Measurements from ENCODE around the gene PUM2. TPM values are rescaled to one million over a fixed set of nuclear protein-coding genes. Genes with fewer than 3 reads are reported as not detected.

Gene PUM2
- total RNA-seq, 2 donors from 2014 or later = 107 to 144 TPM

DNA sequence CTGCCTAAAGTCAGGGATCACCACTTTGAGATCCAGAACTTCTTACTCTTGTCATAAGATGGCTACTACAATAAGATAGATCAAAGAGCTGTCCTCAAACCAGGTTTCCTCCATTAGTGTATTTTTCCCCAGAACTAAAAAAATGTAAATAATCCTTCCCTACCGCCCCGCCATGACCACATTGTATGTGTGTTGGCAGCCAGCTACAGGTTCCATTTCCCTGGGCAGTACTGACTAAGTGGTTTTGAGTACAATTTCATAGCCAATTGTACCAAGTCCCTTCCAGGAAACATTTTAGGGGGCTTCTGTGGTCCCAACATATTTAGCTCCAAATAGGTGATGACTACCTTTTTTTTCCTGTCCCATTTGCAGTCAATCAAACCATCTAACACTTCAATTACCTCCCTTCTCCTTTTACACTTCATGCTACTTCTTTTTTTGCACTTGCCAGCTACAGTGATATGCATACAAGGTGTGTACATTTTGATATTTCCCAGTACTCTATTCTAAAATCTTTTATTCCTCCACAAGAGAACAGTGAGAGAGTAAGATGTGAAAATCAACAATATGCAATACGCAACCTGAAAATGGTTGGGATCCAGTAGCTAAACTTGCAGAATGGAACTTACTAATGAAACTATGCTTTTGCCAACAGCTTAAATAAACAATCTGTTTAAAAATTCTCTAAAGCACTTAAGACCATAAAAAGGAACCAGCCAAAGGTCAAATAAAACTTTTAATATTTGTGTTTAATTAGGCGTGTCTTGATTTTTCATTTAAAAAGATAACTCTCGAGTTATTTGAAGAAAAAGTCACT is 3.9 kb downstream of the PUM2 start:
- ATAC-seq (no peak), DNase-seq (ENCODE audit: low spot score) (no peak)
- Mint-ChIP-seq H3K36me3 (peaks cover 8% of the 10 kb centered on the region), H3K4me3 (peak overlapping the region; percentile 81), H3K4me1 (ENCODE audit: low read depth in 2 of 2) (peaks cover 32 to 56% of the 10 kb centered on the region in 2 donors), H3K9me3 (no peaks in the 10 kb centered on the region), H3K27me3 (no peaks in the 10 kb centered on the region), H3K27ac (peak overlapping the region; percentile 21 to 38)

DNA sequence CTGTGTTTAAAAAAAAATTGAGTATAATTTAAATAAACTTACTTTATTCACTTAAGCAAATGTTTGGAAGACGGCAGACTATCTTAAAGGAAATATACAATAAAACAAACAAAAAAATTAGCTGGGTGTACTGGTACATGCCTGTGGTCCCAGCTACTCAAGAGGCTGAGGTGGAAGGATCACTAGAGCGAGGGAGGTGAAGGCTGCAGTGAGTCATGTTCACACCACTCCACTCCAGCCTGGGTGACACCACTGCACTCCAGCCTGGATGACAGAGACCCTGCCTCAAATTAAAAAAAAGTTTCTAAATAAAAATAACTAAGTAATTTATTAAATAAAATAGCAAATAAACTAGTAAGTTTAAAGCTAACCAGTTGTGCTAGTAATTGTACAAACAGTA is 7.5 kb downstream of the PUM2 start:
- Mint-ChIP-seq H3K9me3 (no peaks in the 10 kb centered on the region), H3K4me3 (no peak overlapping the region), H3K36me3 (no peaks in the 10 kb centered on the region), H3K27me3 (no peaks in the 10 kb centered on the region), H3K27ac (no peak overlapping the region), H3K4me1 (ENCODE audit: low read depth in 2 of 2) (peaks cover 41 to 54% of the 10 kb centered on the region in 2 donors)
- ATAC-seq (peak; percentile 73 to 75), DNase-seq (ENCODE audit: low spot score) (no peak)

DNA sequence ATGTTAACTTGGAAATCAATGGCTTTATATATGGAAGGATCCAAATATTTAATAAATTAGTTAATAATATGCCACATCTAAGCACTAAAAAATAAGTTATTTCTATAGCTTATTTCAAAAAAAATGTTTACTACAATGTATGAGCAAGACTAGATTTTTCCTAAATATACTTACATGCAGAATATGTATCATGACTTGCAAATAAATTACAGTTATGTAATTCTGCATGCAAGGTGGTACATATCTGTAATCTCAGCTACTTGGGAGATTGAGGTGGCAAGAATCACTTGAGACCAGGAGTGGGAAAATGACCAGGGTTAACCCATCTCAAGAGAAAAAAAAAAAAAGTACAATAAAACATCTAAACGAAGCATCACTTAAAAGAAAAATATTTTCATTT is 11.6 kb downstream of the PUM2 start:
- Mint-ChIP-seq H3K27ac (no peak overlapping the region), H3K27me3 (no peaks in the 10 kb centered on the region), H3K4me1 (ENCODE audit: low read depth in 2 of 2) (peaks cover 37 to 52% of the 10 kb centered on the region in 2 donors), H3K9me3 (no peaks in the 10 kb centered on the region), H3K4me3 (no peak overlapping the region), H3K36me3 (no peaks in the 10 kb centered on the region)
- ATAC-seq (no peak), DNase-seq (ENCODE audit: low spot score) (no peak)

DNA sequence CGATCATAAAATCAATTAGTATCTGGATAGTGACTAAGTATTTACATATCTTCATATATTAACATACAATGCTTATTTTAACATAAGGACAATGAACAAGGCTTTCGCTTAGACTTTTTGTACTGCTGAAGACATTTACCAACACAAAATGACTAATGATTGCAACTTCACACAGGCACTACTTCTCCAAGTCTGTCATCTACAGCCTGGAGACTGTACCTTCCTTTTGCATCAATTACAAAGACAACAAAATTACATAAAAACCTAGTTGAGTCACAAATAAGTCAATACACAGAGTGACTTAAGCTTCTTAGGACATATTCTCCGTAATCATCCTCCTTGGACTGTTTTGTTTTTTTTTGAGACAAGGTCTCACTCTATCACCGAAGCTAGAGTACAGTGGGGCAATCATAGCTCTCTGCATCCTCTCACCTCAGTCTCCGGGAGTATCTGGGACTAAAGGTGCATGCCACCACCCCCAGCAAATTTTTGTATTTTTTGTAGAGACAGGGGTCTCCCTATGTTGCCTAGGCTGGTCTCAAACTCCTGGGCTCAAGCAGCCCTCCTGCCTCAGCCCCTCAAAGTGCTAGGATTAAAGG is 15.9 kb downstream of the PUM2 start:
- peak overlapping the region; percentile 25 for H3K4me3 Mint-ChIP-seq
- no peaks in the 10 kb centered on the region for H3K9me3 Mint-ChIP-seq
- H3K27me3 Mint-ChIP-seq = no peaks in the 10 kb centered on the region
- H3K27ac Mint-ChIP-seq = peak overlapping the region in 1 of 2 donors; percentile 3
- no peak for DNase-seq (ENCODE audit: low spot score)
- H3K36me3 Mint-ChIP-seq = peaks cover 13% of the 10 kb centered on the region
- peaks cover 59 to 75% of the 10 kb centered on the region in 2 donors for H3K4me1 Mint-ChIP-seq (ENCODE audit: low read depth in 2 of 2)
- ATAC-seq = no peak

DNA sequence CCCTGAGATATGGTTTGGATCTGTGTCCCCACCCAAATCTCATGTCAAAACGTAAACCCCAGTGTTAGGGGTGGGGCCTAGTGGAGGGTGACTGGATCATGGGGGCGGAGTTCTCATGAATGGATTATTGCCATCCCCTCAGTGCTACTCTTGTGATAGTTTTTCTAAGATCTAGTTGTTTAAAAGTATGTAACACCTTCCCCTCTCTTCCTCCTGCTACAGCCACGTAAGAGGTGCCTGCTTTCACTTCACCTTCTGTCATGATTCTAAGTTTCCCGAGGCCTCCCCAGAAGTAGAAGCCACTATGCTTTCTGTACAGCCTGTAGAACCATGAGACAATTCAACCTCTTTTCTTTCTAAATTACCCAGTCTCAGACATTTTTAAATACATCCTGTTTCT is 16.9 kb downstream of the PUM2 start:
- peak overlapping the region; percentile 22 for H3K4me3 Mint-ChIP-seq
- DNase-seq (ENCODE audit: low spot score) (no peak), ATAC-seq (peak; percentile 24 to 43)
- H3K27ac Mint-ChIP-seq = peak overlapping the region; percentile 3 to 49
- H3K27me3 Mint-ChIP-seq = no peaks in the 10 kb centered on the region
- H3K9me3 Mint-ChIP-seq = no peaks in the 10 kb centered on the region
- H3K4me1 Mint-ChIP-seq (ENCODE audit: low read depth in 2 of 2) = peaks cover 61 to 82% of the 10 kb centered on the region in 2 donors
- H3K36me3 Mint-ChIP-seq = peaks cover 15% of the 10 kb centered on the region

DNA sequence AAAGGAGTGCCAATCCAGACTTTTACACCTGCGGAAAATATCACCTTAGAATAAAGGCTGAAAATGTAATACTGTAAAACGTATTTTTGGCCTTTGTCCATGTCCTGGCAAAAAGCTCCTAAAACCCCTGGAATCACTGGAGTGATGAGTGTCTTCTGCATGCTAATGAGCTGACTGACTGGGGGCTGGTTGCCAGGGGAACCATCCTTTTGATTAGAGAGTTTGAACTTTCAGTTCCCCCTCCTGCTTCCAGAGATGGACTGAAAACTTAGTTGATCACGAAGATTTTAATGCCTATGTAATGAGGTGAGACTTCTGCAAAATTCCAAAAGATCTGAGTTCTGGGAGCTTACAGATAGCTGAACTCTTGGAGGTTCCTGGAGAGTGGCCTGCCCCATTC is 20.5 kb downstream of the PUM2 start:
- Mint-ChIP-seq H3K27ac (peak overlapping the region; percentile 29 to 38), H3K27me3 (no peaks in the 10 kb centered on the region), H3K4me1 (ENCODE audit: low read depth in 2 of 2) (peaks cover 59 to 80% of the 10 kb centered on the region in 2 donors), H3K4me3 (no peak overlapping the region), H3K36me3 (peaks cover 21% of the 10 kb centered on the region), H3K9me3 (no peaks in the 10 kb centered on the region)
- DNase-seq (ENCODE audit: low spot score) = no peak
- ATAC-seq = no peak

DNA sequence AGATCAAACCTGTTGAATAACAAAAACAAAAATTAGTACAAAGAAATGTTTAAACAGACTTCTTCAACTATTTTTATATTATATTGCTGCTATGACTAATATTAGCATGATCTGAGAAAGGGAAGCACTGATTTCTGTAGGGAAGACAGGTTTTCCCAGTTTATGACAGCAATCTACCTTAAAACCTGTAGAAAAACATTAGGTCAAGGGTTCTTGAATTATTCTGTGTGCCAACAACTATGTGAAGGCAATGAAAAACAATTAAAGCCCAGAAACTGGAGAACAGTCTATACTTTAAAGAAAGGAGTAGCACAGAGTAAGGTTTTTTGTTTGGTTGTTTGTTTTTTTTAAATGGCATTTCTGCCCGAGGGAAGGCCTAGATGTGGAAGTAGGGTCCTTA is 23.3 kb downstream of the PUM2 start:
- H3K9me3 Mint-ChIP-seq = no peaks in the 10 kb centered on the region
- peak overlapping the region; percentile 57 to 81 for H3K27ac Mint-ChIP-seq
- H3K27me3 Mint-ChIP-seq = no peaks in the 10 kb centered on the region
- no peak for DNase-seq (ENCODE audit: low spot score)
- H3K36me3 Mint-ChIP-seq = peaks cover 27% of the 10 kb centered on the region
- ATAC-seq = no peak
- no peak overlapping the region for H3K4me3 Mint-ChIP-seq
- peaks cover 59 to 63% of the 10 kb centered on the region in 2 donors for H3K4me1 Mint-ChIP-seq (ENCODE audit: low read depth in 2 of 2)

DNA sequence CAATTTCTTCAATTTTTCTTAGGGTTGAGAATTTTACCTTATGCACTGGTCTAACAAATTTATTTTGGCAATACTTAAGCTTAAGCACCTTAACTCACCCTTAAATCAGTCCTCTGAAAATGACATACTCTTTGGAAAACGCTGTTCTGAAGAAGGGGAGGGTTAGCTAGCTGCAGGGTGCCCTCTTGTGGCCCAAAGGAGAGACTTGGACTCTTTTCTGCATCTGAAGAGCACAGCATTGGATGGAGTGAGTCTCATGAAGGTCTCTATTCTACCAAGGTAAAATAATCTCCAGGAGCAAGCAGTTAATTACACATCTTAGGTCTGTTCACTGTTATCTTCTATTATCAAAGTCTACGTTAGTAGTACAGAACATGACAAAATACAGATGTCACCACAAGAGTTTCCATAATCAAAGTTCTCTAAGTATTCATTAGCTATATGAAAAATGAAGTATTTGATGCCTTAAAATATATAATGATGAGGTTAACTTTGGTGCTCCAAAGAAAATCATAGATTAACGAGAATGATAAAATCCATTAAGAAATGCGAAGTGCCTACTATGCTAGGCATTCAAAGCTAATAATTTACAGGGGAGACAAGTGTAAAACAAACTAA is 24.4 kb downstream of the PUM2 start:
- ATAC-seq = peak; percentile 61 to 66
- no peaks in the 10 kb centered on the region for H3K27me3 Mint-ChIP-seq
- H3K4me1 Mint-ChIP-seq (ENCODE audit: low read depth in 2 of 2) = peaks cover 53 to 60% of the 10 kb centered on the region in 2 donors
- no peaks in the 10 kb centered on the region for H3K9me3 Mint-ChIP-seq
- DNase-seq (ENCODE audit: low spot score) = no peak
- peak overlapping the region; percentile 57 to 81 for H3K27ac Mint-ChIP-seq
- H3K36me3 Mint-ChIP-seq = peaks cover 24% of the 10 kb centered on the region
- no peak overlapping the region for H3K4me3 Mint-ChIP-seq

DNA sequence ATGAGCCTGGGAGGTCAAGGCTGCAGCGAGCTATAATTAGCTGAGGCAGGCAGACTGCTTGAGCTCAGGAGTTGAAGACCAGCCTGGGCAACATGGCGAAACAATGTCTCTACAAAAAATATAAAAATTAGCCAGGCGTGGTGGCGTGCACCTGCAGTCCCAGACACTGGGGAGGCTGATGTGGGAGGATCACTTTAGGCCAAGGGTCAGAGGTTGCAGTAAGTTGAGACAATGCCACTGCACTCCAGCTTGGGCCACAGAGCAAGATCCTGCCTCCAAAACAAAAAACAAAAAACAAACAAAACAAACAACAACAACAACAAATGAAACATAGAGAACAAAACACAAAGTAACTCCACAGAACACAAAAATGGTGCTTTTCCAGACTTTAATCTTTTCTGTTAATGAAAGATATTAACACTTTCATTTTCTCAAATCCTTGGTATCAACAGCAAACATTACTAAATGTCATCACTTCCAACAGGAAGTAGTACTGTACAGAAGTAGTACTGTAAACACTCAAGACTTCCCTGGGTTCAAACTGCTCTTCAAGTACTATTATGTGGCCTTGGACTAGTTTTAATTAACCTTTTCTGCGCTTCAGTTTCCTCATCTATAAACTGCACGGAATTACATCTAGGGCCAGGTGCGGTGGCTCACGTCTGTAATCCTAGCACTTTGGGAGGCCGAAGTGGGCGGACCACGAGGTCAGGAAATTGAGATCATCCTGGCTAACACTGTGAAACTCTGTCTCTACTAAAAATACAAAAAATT is 27.9 kb downstream of the PUM2 start:
- Mint-ChIP-seq H3K9me3 (no peaks in the 10 kb centered on the region), H3K4me3 (no peak overlapping the region), H3K27me3 (no peaks in the 10 kb centered on the region), H3K27ac (peak overlapping the region; percentile 10 to 18), H3K4me1 (ENCODE audit: low read depth in 2 of 2) (peaks cover 44 to 53% of the 10 kb centered on the region in 2 donors), H3K36me3 (peaks cover 29% of the 10 kb centered on the region)
- ATAC-seq (no peak), DNase-seq (ENCODE audit: low spot score) (no peak)

DNA sequence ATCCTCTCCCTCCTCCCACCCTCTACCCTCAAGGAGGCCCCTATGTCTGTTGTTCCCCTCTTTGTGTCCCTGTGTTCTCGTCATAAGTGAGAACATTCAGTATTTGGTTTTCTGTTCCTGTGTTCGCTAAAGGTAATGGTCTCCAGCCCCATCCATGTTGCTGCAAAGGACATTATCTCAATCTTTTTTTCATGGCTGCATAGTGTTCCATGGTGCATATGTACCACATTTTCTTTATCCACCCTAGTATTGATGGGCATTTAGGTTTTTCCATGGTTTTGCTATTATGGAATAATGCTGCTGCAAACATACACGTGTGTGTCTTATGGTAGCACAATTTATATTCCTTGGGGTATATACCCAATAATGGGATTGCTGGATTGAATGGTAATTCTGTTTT is 33.0 kb downstream of the PUM2 start:
- Mint-ChIP-seq H3K36me3 (peaks cover 37% of the 10 kb centered on the region), H3K27ac (no peak overlapping the region), H3K27me3 (no peaks in the 10 kb centered on the region), H3K4me1 (ENCODE audit: low read depth in 2 of 2) (peaks cover 40 to 46% of the 10 kb centered on the region in 2 donors), H3K9me3 (no peaks in the 10 kb centered on the region), H3K4me3 (no peak overlapping the region)
- DNase-seq (ENCODE audit: low spot score) = no peak
- no peak for ATAC-seq

DNA sequence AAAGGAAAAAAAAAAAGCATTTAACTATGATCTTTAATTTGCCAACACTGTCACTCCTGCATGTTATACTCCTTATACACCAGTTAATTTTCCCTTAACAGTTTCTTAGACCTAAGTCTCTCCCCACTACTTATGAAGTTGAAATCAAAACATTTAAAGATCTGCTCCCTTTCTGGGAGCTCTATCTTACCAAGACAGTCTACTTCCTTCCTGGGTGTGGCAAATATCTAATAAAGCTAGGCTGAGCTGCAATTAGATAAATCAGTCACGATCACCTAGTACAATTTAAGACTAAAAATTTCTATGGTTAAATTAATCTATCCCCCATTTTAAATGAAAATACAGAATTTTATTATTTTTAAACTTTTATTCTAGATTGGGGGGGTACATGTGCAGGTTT is 33.4 kb downstream of the PUM2 start:
- peaks cover 39 to 44% of the 10 kb centered on the region in 2 donors for H3K4me1 Mint-ChIP-seq (ENCODE audit: low read depth in 2 of 2)
- peak overlapping the region; percentile 16 to 28 for H3K27ac Mint-ChIP-seq
- ATAC-seq (no peak), DNase-seq (ENCODE audit: low spot score) (no peak)
- H3K27me3 Mint-ChIP-seq = no peaks in the 10 kb centered on the region
- no peaks in the 10 kb centered on the region for H3K9me3 Mint-ChIP-seq
- H3K36me3 Mint-ChIP-seq = peaks cover 37% of the 10 kb centered on the region
- H3K4me3 Mint-ChIP-seq = no peak overlapping the region

DNA sequence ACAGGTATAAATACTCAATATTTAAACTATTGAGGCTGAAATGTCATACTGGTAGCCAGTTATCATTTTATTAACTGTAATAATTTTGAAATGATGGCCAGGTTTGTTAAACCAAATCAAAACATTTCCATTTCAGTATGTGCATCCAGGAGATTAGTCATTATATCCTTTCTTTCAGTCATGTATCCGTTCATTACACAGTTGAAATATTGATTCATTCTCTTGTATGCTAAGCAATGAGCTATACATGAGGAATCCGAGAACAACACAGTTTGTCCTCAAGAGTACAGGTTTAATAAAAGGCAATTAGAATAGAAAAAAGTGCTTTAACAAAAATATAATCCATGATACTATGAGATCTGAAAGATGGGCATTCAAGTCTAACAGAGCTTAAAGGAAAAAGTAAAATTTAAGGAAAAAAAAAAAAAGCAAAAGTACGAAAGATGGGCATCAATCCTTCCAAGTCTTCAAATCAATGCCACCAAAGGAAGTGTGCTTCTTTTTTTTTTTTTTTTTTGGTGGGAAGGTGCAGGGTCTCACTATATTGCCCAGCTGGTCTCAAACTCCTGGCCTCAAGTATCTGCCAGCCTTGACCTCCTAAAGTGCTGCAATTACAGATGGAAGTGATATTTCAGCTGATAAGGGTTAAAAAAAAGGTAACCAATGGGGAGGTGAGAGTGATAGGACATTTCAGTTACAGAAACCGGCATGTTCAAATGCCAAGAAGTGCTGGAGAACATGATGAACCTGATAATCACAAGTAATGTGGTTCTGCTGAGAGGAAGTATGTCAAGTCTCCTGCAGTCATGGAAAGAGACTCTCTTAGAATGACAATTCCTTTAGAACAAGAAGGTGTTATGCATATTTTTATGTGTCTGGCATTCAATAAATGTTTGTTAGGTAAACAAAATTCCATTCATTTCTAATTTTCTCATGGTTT is 35.8 kb downstream of the PUM2 start:
- Mint-ChIP-seq H3K27me3 (no peaks in the 10 kb centered on the region), H3K36me3 (peaks cover 34% of the 10 kb centered on the region), H3K4me3 (no peak overlapping the region), H3K4me1 (ENCODE audit: low read depth in 2 of 2) (peaks cover 27 to 31% of the 10 kb centered on the region in 2 donors), H3K27ac (no peak overlapping the region), H3K9me3 (no peaks in the 10 kb centered on the region)
- ATAC-seq = no peak
- DNase-seq (ENCODE audit: low spot score) = no peak

DNA sequence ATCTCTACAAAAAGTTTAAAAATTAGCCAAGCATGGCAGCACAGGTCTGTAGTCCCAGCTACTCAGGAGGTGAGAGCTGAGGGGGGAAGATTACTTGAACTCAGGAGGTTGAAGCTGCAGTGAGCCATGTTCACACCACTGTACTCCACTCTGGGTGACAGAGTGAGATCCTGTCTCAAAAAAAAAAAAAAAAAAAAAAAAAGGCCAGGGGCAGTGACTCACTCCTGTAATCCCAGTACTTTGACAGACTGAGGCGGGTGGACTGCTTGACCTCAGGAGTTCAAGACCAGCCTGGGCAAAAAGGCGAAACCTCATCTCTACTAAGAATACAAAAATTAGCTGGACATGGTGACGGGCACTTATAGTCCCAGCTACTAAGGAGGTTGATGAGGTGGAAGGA is 37.0 kb downstream of the PUM2 start:
- Mint-ChIP-seq H3K4me1 (ENCODE audit: low read depth in 2 of 2) (peaks cover 17 to 20% of the 10 kb centered on the region in 2 donors), H3K4me3 (no peak overlapping the region), H3K9me3 (no peaks in the 10 kb centered on the region), H3K36me3 (peaks cover 22% of the 10 kb centered on the region), H3K27me3 (no peaks in the 10 kb centered on the region), H3K27ac (peak overlapping the region in 1 of 2 donors; percentile 49)
- DNase-seq (ENCODE audit: low spot score) (no peak), ATAC-seq (peak in 1 of 2 donors; percentile 51)

Data from natural killer cell treated with Interleukin-12 subunit alpha and Interleukin-12 subunit beta and Interleukin-15 and Interleukin-18, amount 100 ng/mL, for 72 hours (primary cell).